ENCODE measurements around the gene FOLR1.
"Not testable (repeated sequence)": the region's sequence is repeated elsewhere in the genome, so short reads cannot be mapped to it uniquely, and the experiment has no call there.

FOLR1 gene

DNA sequence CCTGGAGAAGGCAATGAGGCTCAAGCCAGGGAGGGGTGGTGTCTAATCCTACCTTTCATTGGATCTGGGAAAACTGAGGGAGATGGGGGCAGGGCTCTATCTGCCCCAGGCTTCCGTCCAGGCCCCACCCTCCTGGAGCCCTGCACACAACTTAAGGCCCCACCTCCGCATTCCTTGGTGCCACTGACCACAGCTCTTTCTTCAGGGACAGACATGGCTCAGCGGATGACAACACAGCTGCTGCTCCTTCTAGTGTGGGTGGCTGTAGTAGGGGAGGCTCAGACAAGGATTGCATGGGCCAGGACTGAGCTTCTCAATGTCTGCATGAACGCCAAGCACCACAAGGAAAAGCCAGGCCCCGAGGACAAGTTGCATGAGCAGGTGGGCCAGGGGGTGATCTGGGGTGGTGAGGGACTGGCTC lies at the start of gene FOLR1:
FOLR1 (plus strand) TSS at position 180 of the 421 bp plus-strand sequence; CDS start at position 214, 34 bp downstream.
- no peak for DNase-seq (ENCODE audit: low read depth)

- not testable (repeated sequence) for DNase-seq (ENCODE audit: low read depth)
Measured at GRCh38 chr11:72142543-72142942, 49.4 kb upstream of the FOLR1 start.

- DNase-seq (ENCODE audit: low read depth): no peak
Measured at GRCh38 chr11:72144807-72145565, 47.0 kb upstream of the FOLR1 start.

- no peak for DNase-seq (ENCODE audit: low read depth)
Measured at GRCh38 chr11:72146625-72147024, 45.3 kb upstream of the FOLR1 start.

- no peak for DNase-seq (ENCODE audit: low read depth)
Measured at GRCh38 chr11:72150882-72151281, 41.1 kb upstream of the FOLR1 start.

DNA sequence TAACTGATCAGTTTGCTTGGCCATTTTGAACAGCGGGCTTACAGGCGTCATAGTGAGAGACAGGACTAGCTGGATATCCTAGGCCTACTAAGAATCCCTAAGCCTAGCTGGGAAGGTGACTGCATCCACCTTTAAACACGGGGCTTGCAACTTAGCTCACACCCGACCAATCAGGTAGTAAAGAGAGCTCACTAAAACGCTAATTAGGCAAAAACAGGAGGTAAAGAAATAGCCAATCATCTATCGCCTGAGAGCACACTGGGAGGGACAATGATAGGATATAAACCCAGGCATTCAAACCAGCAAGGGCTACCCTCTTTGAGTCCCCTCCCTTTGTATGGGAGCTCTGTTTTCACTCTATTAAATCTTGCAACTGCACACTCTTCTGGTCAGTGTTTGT lies 38.1 kb upstream of the FOLR1 start:
- DNase-seq (ENCODE audit: low read depth): not testable (repeated sequence)

DNA sequence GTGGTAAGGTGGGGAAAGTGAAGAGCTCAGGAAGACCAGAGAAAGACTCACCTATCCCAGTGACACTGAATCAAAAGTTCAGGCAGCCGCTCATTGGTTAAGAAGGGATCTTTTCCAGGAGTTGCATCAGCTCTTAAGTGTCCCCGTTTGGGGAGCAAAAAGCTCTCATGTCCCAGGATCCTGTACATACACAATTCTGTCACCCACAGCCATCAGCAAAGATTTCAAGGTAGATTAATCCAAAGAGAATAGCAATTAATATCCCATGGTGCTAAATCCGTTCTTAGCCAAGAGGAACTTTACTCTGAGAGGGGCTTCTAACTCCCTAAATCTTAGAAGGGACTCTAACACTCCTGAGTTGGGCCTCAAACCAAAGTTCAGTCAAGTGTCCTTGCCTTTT lies 37.1 kb upstream of the FOLR1 start:
- DNase-seq (ENCODE audit: low read depth): no peak

GRCh38 chr11:72155751-72156150 lies 36.2 kb upstream of the FOLR1 start:
- DNase-seq (ENCODE audit: low read depth): no peak

GRCh38 chr11:72157131-72157530 lies 34.8 kb upstream of the FOLR1 start:
- DNase-seq (ENCODE audit: low read depth): no peak

GRCh38 chr11:72160319-72160718 lies 31.6 kb upstream of the FOLR1 start:
- no peak for DNase-seq (ENCODE audit: low read depth)

GRCh38 chr11:72162891-72163492 lies 28.9 kb upstream of the FOLR1 start:
- DNase-seq (ENCODE audit: low read depth): no peak

DNA sequence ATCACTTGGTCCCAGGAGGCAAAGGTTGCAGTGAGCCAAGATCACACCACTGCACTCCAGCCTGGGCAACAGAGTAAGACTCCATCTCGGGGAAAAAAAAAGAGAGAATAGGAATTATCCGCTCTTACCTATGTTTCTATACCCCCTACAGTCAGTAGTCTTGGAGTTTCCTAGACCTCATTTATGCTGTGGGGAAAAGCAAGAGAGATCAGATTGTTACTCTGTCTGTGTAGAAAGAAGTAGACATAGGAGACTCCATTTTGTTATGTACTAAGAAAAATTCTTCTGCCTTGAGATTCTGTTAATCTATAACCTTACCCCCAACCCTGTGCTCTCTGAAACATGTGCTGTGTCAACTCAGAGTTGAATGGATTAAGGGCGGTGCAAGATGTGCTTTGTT lies 27.8 kb upstream of the FOLR1 start:
- not testable (repeated sequence) for DNase-seq (ENCODE audit: low read depth)

DNA sequence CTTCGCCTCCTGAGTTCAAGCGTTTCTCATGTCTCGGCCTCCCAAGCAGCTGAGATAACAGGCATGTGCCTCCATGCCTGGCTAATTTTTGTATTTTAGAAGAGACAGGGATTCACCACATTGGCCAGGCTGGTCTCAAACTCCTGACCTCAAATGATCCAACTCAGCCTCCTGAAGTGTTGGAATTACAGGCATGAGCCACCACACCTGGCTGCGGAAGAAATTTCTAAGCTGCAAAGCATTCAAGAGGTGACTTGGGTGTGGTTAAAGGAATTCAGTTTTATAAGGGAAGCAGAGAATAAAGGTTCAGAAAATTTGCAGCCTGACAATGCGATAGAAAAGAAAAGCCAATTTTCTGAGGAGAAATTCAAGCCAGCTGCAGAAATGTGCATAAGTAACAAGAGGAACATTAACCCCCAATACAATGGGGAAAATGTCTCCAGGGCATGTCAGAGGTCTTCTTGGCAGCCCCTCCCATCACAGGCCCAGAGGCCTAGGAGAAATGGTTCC lies 22.8 kb upstream of the FOLR1 start:
- not testable (repeated sequence) for DNase-seq (ENCODE audit: low read depth)

GRCh38 chr11:72169754-72170153 lies 22.2 kb upstream of the FOLR1 start:
- not testable (repeated sequence) for DNase-seq (ENCODE audit: low read depth)

GRCh38 chr11:72172043-72172442 lies 19.9 kb upstream of the FOLR1 start:
- DNase-seq (ENCODE audit: low read depth): not testable (repeated sequence)

GRCh38 chr11:72173291-72173690 lies 18.6 kb upstream of the FOLR1 start:
- DNase-seq (ENCODE audit: low read depth): no peak

GRCh38 chr11:72174302-72175070 lies 17.5 kb upstream of the FOLR1 start:
- DNase-seq (ENCODE audit: low read depth): no peak

DNA sequence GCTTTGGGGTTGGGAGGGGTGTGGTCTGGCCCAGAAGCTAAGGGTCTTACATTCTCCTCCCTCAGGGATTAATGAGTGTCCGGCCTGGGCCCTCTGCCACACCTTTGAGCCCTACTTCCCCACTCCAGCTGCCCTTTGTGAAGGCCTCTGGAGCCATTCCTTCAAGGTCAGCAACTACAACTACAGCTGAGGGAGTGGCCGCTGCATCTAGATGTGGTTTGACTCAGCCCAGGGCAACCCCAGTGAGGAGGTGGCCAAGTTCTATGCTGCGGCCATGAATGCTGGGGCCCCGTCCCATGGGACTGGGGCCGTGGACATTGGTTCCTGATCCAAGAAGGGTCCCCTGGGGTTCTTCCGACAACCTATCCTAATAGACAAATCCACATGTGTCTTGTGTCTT lies 14.3 kb upstream of the FOLR1 start:
- DNase-seq (ENCODE audit: low read depth): no peak

DNA sequence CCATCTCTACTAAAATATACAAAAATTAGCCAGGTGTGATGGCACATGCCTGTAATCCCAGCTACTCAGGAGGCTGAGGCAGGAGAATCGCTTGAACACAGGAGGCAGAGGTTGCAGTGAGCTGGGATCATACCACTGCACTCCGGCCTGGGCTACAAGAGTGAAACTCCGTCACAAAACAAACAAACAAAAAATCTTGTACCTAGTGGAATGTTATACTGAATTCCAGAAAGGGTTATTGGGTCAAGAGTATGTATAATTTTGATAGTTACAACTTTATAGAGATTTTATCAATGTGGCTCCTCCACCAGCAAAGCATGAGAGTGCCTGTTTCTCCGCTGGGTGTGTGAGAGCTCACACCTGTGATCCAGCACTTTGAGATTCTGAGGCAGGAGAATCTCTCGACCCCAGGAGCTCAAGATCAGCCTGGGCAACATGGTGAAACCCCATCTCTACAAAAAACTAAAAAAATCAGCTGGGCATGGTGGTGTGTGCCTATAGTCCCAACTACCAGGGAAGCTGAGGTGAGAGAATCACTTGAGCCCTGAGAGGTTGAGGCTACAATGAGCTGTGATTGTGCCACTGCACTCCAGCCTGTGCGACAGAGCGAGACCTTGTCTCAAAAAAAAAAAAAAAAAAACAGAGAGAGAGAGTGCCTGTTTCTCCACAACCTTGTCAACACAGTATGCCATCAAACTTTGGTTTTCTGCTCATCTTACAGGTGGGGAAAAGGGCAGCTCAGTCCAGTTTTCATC lies 12.7 kb upstream of the FOLR1 start:
- DNase-seq (ENCODE audit: low read depth): no peak

DNA sequence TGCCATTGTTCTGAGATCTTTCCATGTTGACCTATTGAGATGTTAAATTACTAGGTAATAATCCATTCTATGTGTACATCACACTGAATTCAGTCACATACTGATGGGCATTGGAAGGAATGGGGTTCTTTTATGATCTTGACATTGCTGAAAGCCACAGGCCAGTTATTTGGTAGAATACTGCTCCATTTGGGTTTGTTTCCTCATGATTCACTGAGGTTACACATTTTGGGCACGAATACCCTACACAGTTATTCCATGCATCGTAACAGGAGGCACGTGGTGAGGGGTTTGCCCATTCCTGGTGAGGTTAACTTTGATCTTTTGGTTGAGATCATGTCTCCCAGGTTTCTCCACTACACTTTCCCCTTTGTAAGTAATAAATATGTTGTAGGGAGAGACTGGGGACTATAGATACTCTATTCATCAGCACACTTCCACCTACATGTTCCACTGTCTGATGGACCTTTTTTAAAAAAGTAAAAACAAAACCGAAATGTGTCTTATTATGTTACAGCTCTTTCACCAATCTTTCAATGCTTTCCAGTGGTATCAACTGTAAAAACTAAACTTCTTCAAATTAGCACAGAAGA lies 12.0 kb upstream of the FOLR1 start:
- no peak for DNase-seq (ENCODE audit: low read depth)

DNA sequence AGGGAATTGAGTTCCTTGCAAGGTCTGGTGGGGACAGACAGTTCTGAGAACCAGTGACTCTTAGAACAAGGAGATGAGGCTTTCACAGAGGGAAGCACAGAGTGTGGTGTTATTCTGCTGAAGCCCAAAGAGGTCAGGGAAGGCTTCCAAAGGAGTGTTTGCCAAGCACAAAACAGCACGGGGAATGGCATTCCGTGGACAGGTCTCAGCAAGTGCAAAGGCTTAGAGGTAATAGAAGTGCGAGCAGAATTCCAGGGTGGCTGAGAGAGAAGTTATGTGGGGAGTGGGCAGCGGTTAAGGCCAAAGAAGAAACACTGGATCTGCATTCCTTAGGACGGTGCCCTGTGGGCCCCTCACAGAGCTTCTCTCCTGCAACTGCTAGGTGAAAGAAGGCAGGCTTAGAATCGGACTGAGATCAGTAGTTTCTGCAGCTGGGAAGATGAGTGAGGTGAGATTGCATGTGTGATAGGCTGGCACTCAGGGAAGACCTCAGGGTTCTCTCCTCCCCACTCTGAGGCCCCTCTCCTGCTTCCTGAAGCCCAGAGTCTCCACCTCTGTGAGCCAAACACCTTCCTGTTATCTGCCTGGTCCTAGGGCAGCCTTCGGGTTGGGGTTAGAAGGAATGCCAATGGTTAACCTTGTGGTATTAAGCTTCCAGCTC lies 10.9 kb upstream of the FOLR1 start:
- DNase-seq (ENCODE audit: low read depth): not testable (repeated sequence)

Data from stimulated activated CD8-positive, alpha-beta memory T cell treated with anti-CD3 and anti-CD28 coated beads, Interleukin-12 subunit alpha, Interleukin-12 subunit beta, amount 100 ng/mL, for 1 hour (primary cell).